ENCODE measurements around the gene SLC47A1. TPM values are rescaled to one million over a fixed set of nuclear protein-coding genes. Genes with fewer than 3 reads are reported as not detected.
A peak's percentile ranks its signal among the peaks of the same experiment; 100 is the strongest.

The SLC47A1 gene
- total and polyA plus RNA-seq, 5 experiments from 2014 or later = 0.29 to 0.69 TPM; not detected in 3

DNA sequence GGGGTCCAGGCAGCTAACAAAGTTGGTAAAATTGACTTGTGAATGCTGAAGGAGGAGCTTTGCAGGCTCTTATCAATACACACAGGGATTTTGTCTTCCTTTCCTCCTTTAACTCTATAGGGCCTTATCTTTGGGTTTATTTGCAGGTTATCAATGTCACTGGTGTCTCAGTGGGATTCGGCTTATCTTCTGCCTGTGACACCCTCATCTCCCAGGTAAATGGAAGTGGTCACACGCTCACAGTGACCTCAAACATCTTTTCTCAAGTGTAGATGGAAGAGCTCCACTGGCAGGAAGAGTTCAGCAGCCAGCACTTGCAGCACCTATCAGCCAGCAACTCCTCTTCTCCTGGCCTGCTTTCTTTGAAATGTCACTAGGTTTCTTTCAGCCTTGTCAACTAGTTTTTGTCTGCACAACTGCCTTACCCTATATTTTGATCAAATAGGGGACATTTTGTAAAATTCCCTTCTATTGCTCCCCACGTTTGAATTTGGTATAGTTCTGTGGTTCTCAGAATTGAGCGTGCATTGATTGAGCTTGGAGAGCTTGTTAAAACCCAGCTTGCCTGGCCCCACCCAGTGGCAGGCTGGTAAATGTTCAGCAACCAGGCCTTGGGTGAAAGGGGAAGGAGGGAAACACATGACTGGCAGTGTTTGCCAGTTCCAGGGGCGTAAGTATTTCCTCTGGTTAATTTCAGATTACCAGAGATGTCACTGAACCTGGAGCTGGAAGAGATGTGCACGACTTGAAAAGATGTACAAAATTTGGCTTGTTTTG, 12.8 kb downstream of the SLC47A1 start:
- Mint-ChIP-seq H3K27ac (no peak overlapping the region), H3K4me1 (peaks cover 3 to 8% (median 6%) of the 10 kb centered on the region in 4 donors), H3K36me3 (no peaks in the 10 kb centered on the region), H3K4me3 (no peak overlapping the region), H3K27me3 (peaks cover 2 to 14% (median 3%) of the 10 kb centered on the region in 5 donors), H3K9me3 (no peaks in the 10 kb centered on the region)
- DNase-seq (peak in 3 of 10 donors; percentile 13 to 16 (median 16)), ATAC-seq (peak; percentile 47 to 57)
- POLR2A ChIA-PET = no interaction called here

- peaks cover 3 to 27% (median 12%) of the 10 kb centered on the region in 5 donors for H3K27me3 Mint-ChIP-seq
- no peaks in the 10 kb centered on the region for H3K9me3 Mint-ChIP-seq
Measured at GRCh38 chr17:19549746-19550623, 16.3 kb downstream of the SLC47A1 start.

GRCh38 chr17:19551165-19551564, 17.5 kb downstream of the SLC47A1 start:
- H3K36me3 Mint-ChIP-seq = no peaks in the 10 kb centered on the region
- ATAC-seq = no peak
- H3K4me1 Mint-ChIP-seq = peaks cover 3 to 8% (median 6%) of the 10 kb centered on the region in 4 donors
- no peak for DNase-seq
- no peak overlapping the region for H3K4me3 Mint-ChIP-seq
- no peaks in the 10 kb centered on the region for H3K9me3 Mint-ChIP-seq
- peaks cover 3 to 24% (median 20%) of the 10 kb centered on the region in 5 donors for H3K27me3 Mint-ChIP-seq
- POLR2A ChIA-PET = no interaction called here
- no peak overlapping the region for H3K27ac Mint-ChIP-seq

More at GRCh38 chr17:19549746-19550623, 16.3 kb downstream of the SLC47A1 start:
- DNase-seq (no peak), ATAC-seq (no peak)
- no peak overlapping the region for H3K27ac Mint-ChIP-seq
- POLR2A ChIA-PET = no interaction called here
- H3K36me3 Mint-ChIP-seq = no peaks in the 10 kb centered on the region
- no peak overlapping the region for H3K4me3 Mint-ChIP-seq
- peaks cover 3 to 8% (median 6%) of the 10 kb centered on the region in 4 donors for H3K4me1 Mint-ChIP-seq

- no peak for DNase-seq
- ATAC-seq = no peak
- Mint-ChIP-seq H3K27me3 (peaks cover 3 to 24% (median 22%) of the 10 kb centered on the region in 5 donors), H3K27ac (no peak overlapping the region), H3K4me3 (no peak overlapping the region), H3K9me3 (no peaks in the 10 kb centered on the region), H3K36me3 (no peaks in the 10 kb centered on the region), H3K4me1 (peaks cover under 1 to 3% (median 2%) of the 10 kb centered on the region in 4 donors)
- POLR2A ChIA-PET = no interaction called here
Measured at GRCh38 chr17:19551591-19552148, 18.0 kb downstream of the SLC47A1 start.

DNA sequence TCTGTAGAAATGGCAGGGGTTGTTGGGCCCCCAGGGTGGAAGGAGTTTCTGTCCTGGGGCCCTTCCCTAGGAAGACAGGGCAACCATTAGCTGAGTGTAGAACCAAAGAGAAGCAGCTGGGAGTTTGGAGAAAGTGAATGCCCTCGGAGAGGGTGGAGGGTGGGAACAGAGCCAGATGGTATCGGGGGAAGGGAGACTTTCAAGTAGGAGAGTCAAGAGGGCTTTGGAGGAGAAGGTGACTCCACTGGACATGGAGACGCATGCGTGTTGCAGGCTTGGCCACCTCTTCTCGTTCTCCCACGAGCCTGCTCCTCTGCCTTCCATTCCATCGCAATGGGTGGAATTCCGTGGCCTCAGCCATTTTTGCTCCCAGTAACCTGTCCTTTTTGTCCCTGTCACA, 19.4 kb downstream of the SLC47A1 start:
- Mint-ChIP-seq H3K4me1 (no peaks in the 10 kb centered on the region), H3K36me3 (peaks cover 0 to 2% (median 0%) of the 10 kb centered on the region in 3 donors), H3K9me3 (peaks cover 0 to 3% (median 0%) of the 10 kb centered on the region in 9 donors), H3K27me3 (peaks cover 6 to 27% (median 22%) of the 10 kb centered on the region in 5 donors), H3K4me3 (no peak overlapping the region), H3K27ac (no peak overlapping the region)
- POLR2A ChIA-PET = no interaction called here
- ATAC-seq (no peak), DNase-seq (no peak)

- no peak for ATAC-seq
- Mint-ChIP-seq H3K9me3 (peaks cover 0 to 5% (median 0%) of the 10 kb centered on the region in 9 donors), H3K36me3 (peaks cover 0 to 4% (median 0%) of the 10 kb centered on the region in 3 donors), H3K4me3 (no peak overlapping the region), H3K27me3 (peaks cover 8 to 30% (median 22%) of the 10 kb centered on the region in 5 donors), H3K27ac (no peak overlapping the region), H3K4me1 (no peaks in the 10 kb centered on the region)
- DNase-seq = no peak
- POLR2A ChIA-PET = no interaction called here
Measured at GRCh38 chr17:19554393-19554792, 20.7 kb downstream of the SLC47A1 start.

GRCh38 chr17:19555746-19556145, 22.1 kb downstream of the SLC47A1 start:
- ATAC-seq (no peak), DNase-seq (no peak)
- POLR2A ChIA-PET = no interaction called here
- Mint-ChIP-seq H3K4me1 (no peaks in the 10 kb centered on the region), H3K4me3 (no peak overlapping the region), H3K36me3 (peaks cover 0 to 4% (median 0%) of the 10 kb centered on the region in 3 donors), H3K27me3 (peaks cover 11 to 31% (median 26%) of the 10 kb centered on the region in 5 donors), H3K9me3 (peaks cover 0 to 5% (median 0%) of the 10 kb centered on the region in 9 donors), H3K27ac (no peak overlapping the region)

DNA sequence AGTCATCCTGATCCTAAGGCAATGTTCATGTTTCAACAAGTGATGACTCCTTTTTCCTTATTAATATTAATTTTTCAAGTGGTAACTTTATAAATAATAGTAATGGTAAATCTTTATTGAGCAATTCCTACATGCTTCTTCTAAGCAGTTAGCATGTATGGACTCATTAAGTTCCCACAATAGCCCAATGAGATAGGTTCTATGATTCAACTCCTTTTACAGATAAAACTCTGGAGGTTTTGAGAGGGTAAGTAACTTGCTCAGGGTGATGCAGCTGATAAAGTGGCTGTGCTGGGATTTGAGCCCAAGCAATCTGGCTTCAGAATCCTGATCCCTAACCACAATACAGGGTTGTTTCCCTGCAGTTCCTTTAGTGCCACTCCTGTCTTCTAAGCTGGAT, 25.3 kb downstream of the SLC47A1 start:
- no peaks in the 10 kb centered on the region for H3K4me1 Mint-ChIP-seq
- no peak overlapping the region for H3K27ac Mint-ChIP-seq
- no peak overlapping the region for H3K4me3 Mint-ChIP-seq
- H3K27me3 Mint-ChIP-seq = peaks cover 10 to 24% (median 21%) of the 10 kb centered on the region in 5 donors
- ATAC-seq (no peak), DNase-seq (no peak)
- POLR2A ChIA-PET = no interaction called here
- H3K9me3 Mint-ChIP-seq = peaks cover 0 to 5% (median 0%) of the 10 kb centered on the region in 9 donors
- peaks cover 0 to 4% (median 0%) of the 10 kb centered on the region in 3 donors for H3K36me3 Mint-ChIP-seq

GRCh38 chr17:19561697-19562318, 28.2 kb downstream of the SLC47A1 start:
- POLR2A ChIA-PET = no interaction called here
- ATAC-seq (no peak), DNase-seq (no peak)
- Mint-ChIP-seq H3K4me3 (no peak overlapping the region), H3K27me3 (peaks cover 4 to 24% (median 15%) of the 10 kb centered on the region in 5 donors), H3K36me3 (peaks cover 0 to 4% (median 0%) of the 10 kb centered on the region in 3 donors), H3K4me1 (no peaks in the 10 kb centered on the region), H3K9me3 (peaks cover 0 to 5% (median 0%) of the 10 kb centered on the region in 9 donors), H3K27ac (no peak overlapping the region)

DNA sequence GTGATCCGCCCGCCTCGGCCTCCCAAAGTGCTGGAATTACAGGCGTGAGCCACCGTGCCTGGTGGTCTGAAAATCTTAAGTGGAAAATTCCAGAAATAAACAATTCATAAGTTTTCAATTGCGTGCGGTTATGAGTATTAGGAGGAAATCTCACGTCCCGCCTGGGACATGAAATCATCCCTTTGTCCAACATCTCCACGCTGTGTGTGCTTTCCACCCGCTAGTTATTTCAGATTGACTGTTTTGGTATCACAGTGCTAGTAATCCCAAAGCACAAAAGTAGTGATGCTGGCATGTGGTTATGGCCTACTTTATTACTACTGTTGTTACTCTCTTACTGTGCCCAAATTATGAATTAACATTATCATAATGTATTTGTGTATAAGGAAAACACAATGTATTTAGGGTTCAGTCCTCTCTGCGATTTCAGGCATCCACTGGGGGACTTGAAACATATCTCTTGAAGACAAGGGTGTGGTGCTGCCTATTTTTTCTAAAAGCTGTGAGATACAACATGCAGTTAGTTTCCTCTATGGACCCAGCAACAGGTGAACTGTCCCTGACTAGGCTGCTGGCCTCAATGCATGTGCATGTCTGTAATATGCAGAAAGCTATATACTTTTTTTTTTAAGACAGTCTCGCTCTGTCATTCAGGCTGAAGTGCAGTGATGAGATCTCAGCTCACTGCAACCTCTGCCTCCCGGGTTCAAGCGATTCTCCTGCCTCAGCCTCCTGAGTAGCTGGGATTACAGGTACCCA, 32.3 kb downstream of the SLC47A1 start:
- no peak for ATAC-seq
- POLR2A ChIA-PET = no interaction called here

GRCh38 chr17:19567216-19568015, 33.8 kb downstream of the SLC47A1 start:
- H3K4me1 Mint-ChIP-seq = peaks cover 0 to 8% (median 3%) of the 10 kb centered on the region in 4 donors
- POLR2A ChIA-PET = no interaction called here
- H3K36me3 Mint-ChIP-seq = no peaks in the 10 kb centered on the region
- no peak overlapping the region for H3K4me3 Mint-ChIP-seq
- no peaks in the 10 kb centered on the region for H3K9me3 Mint-ChIP-seq
- ATAC-seq = no peak
- no peak overlapping the region for H3K27ac Mint-ChIP-seq
- DNase-seq = no peak
- H3K27me3 Mint-ChIP-seq = peaks cover 0 to 8% (median 5%) of the 10 kb centered on the region in 5 donors

More for the DNA sequence above, 32.3 kb downstream of the SLC47A1 start:
- Mint-ChIP-seq H3K9me3 (no peaks in the 10 kb centered on the region), H3K27me3 (peaks cover 0 to 23% (median 8%) of the 10 kb centered on the region in 5 donors), H3K27ac (no peak overlapping the region), H3K36me3 (no peaks in the 10 kb centered on the region), H3K4me3 (no peak overlapping the region), H3K4me1 (peaks cover 0 to 8% (median 3%) of the 10 kb centered on the region in 4 donors)
- no peak for DNase-seq

Measured in naive thymus-derived CD8-positive, alpha-beta T cell (primary cell).